Measurements from ENCODE around the gene SOST.

Gene SOST

GRCh38 chr17:43740541-43740940 is 18.1 kb downstream of the SOST start:
- no peak for DNase-seq

DNA sequence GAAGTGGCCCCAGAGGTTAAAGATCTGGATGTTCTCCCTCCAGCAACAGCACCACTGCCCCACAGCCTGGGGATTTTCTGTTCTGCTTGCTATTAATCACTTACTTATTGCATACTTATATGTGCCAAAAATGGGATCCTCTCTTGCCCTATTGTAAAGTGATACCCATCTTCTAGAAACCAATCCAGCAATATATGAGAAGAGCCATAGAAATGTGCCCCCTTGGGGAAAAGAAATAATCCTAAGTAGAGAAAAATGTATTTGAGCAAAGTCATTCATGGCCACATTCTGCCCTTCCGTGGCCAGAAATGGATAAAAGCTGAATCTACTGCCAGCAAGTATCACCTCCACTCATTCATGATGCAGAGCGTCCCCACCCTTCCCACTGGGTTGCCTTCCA is 20.9 kb downstream of the SOST start:
- DNase-seq, result no peak

GRCh38 chr17:43736389-43736788 is 22.2 kb downstream of the SOST start:
- DNase-seq, result no peak

- no peak for DNase-seq
Observed at GRCh38 chr17:43734376-43734775, 24.2 kb downstream of the SOST start.

DNA sequence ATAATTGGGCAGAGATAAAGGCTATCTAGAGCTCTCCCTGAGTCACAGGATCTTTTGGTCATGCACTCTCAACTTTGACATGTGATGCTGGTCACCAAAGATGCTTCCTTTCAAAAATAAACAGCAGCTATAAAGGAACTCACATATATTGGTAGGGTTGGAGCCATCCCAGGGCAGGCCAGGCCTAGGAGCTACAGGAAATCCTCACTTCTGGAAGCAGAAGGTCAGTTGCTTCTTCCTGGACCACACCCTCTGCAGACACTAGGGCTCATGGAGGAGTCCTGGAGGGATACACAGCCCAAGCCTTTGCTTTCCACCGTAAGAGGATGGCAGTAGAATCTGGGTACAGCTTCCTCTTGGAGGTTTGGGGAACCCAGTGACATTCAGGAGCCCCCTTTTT is 24.6 kb downstream of the SOST start:
- no peak for DNase-seq

DNA sequence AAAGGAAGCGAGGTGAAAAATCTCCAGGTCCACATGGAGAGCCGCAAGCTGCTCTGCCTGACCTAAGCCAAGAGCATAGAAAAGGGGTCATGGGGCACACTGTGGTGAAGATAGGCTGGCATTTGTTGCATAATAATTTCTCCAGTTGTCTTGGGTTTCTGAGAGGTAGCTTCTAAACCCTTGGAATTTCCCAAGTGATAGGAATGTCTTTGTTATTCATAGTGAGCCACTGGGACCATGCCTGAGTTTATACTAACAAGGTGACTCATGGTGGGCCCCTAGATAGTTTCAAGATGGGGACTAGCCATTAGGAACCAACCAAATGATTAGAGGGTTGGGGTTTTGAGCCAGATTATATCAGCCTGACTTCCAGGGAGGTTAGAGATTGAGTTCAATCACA is 25.6 kb downstream of the SOST start:
- DNase-seq, result no peak

DNA sequence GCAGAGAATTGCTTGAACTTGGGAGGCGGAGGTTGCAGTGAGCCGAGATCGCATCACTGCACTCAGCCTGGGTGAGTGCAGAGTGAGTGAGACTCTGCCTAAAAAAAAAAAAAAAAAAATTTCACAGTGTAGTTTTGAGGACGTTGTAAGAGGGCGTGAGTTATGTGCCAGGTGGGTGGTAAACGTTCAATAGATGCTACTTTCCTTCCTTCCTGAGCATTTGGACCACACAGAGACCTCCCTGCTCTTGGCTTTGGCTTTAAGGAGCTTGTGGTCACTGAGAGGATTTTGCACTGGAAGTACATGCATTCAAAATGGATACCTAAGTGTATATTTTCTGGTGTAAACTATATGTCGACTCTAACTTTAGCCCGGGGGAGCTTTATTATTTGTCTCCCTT is 30.5 kb downstream of the SOST start:
- DNase-seq, result no peak

DNA sequence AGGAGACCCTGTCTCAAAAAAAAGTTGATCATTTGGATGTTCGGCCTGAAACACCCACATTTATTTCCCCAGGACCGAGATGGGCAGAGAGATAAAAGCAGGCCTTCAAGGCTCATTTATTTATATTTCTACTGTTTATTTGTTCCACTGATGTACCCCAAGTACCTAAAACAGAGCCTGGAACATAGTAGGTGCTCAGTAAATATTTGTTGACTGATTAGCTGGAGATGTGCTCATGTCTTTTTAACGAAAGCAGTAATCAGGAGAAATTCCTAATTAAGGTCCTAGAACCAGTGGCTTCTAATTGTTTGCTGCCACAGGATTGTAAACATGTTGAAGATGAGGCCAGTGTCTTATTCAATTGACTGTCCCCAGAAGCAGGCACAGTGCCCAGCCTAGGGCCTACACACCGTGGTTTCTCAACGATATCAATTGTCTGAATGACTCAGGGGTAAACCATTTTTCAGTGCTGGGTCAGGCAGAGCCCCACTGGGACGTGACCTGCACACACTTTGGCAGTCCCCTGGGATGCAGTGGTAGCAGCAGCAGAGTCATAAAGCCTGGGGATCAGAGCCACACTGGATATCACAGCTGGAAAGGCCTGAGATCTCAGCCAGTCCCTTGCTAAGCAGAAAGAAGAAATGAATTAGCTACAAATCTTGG is 34.8 kb downstream of the SOST start:
- no peak for DNase-seq

DNA sequence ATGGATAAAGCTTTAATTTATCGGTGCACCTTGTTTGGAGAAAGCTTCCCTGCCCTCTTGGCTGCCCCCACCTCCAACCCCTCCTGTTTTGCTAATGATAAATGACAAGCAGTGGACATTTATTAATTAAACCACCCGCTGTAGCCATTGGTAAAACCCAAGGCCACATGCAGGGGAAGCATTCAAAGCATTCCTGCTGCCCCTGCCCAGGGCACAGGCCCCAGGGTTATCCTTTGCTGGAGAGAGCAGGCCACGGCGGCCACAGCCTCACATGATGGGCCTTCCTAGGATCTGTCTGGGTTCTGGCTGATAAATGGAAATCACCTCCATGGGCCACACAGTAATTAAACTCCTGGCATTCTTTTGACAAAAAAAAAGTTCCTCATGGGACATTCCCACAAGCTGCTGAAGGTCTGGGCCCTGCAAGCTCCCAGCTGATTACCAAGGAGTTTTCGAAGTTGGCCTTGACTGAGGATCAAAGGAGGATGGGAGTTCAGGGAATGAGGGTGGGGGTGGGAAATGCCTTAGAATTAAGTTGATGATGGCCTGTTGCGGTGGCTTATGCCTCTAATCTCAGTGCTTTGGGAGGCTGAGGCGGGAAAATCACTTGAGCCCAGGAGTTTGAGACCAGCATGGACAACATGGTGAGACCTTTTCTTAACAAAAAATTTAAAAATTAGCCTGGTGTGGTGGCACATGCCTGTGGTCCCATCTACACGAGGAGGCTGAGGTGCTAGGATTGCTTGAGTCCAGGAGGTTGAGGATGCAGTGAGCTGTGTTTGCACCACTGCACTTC is 35.5 kb downstream of the SOST start:
- no peak for DNase-seq

DNA sequence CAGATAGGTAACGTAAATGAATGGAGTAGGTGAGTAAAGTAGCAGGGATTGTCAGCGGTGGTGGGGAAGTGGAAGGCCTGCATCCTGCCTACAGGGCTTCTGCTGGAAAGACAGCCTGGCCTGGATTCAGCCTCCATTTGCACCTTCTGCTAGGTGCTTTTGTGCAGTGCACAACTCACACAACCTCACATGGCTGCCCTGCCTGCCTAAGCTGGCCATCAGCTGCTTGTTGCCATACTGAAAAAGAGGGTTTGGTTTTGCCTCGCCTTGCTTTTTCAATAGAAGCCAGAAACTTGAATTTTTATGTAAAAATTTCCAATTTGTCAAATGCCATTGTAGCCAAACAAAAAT is 36.3 kb downstream of the SOST start:
- DNase-seq, result no peak

DNA sequence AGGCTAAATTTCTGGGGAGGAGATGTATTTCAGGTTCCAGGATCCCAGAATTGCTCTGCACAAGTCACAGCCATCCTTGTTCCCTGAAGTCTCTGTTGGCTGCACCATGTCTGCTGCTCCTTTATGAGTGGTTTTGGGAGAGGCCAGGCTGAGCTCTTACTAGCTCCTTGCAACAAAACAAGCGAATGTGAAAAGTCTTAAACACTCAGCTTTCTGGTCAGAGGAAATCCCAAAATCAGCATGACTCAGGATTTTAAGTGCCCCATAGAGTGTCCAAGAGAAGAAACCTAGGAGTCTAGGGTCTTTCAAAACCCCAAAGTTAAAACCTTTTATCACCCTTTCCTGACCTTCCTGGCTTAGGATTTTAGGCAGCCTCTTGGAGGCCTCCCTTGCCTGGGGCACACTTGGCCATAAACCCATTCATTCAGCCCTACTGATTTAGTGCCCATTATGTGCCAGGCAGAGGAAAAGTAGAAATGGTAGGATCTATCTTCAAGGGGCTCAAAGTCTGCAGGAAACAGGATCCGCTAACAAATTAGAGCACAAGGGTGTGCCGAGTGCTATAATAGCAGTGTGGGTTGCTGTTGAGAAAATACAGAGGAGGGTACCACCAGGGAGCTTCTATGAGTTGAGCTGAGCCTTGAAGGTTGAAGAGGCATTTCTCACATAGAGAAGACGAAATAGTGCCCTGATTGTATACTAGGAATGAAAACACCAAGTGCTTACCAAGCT is 36.9 kb downstream of the SOST start:
- no peak for DNase-seq

GRCh38 chr17:43720311-43721060 is 38.1 kb downstream of the SOST start:
- DNase-seq, result no peak

GRCh38 chr17:43719578-43719977 is 39.0 kb downstream of the SOST start:
- no peak for DNase-seq

DNA sequence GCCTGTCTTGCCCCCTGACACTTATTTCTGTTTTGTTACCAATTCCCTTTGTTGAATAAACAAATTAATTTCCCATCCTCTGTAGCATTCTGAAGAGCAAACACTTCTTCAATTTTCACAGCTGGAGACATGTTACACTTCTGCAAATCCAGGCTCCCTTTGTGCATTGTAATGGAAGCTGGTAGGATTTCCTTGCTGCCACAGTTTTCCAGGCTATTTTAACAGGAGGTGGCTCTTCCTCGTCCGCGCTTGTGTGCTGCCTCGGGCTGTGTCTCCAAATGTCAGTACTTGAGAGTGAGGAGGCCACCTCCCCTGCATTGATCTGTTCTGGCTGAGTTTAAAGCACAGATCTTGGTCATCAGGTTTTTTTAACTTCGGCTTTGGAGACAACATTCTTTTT is 40.0 kb downstream of the SOST start:
- DNase-seq, result no peak

DNA sequence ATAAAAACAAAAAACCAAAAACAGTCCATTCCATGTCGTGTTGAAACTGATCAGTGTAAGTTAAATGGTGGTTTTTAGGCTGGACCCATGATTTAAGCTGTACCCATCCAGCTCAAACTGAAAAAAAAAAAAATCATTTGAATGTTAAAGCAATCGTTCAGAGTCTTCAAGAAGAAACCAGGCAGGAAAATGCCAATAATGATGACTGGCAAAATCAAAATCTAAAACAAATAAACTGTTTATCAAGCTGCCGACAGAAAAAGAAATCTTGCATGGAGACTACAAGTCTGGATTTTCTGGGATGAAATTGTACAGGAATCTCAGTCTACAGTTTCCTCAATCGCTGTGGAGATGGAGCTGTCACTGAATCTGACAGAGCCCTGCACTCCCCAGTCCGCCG is 40.7 kb downstream of the SOST start:
- DNase-seq, result no peak

DNA sequence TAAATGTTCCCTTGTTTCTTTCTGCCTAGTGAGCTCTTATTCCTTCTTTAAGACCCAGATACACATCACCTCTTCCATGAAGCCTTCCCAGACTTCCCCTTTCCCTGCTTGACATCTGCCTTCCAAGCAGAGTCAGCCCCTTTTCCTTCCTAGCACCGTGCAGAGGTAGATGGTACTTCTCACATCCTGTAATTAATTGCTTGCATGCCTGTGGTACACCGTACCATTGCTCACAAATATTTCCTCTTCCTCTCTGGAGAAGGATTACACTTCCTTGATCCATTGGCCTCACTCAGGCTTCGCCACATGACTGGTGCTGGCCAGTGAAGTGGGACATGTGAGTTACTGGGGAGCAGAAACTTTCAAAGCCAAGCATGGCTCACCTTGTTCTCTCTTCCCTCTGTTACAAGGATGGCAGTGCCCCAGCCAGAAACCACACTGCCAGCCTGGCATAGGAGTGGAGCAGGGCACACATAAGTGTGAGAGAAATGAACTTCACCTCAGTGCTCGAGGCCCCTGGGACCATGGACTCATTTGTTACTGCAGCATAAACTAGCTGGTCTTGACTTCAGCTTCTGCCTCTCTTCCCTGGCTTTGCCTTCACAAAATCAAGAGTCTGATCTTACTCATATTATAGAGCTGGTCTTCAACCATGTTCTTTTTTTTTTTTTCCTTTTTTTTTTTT is 44.0 kb downstream of the SOST start:
- DNase-seq, result no peak

GRCh38 chr17:43713494-43714162 is 45.0 kb downstream of the SOST start:
- DNase-seq, result no peak

DNA sequence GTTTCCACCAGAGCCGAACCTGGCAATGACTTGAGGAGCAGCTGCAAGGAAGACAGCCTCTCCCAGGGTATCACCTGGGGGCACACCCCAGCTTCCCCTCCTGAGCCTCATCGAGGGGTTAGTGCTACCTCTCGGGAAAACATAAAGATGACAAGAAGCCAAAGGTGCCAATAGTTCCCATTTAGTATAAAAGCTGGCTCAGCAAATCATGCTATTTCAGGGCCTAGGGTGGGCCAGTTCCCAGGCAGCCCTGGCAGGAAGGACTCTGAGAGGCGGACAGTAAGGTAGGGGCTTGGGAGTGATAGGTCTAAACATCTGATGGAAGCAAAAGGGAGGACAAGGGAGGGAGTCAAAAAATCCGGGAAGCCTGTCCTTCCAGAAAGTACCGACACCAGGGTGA is 46.2 kb downstream of the SOST start:
- no peak for DNase-seq

DNA sequence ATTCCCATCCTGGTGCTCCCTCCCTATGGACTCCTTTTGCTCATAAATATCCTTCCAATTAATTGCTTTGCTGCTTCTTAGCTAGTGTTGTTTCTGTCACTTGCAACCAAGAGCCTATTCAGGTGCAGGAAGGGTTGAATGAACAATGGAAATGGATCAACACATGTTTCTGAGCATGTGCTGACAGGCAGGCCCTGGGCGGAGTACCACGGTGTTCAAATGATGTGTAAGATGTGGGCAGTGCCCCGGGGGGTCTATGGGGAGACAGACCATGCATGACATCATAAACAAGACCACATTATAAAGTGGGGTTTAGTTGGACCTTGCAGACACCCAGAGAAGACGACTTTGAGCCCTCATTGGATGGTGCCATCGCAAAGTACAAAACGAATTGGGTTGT is 48.5 kb downstream of the SOST start:
- no peak for DNase-seq

DNA sequence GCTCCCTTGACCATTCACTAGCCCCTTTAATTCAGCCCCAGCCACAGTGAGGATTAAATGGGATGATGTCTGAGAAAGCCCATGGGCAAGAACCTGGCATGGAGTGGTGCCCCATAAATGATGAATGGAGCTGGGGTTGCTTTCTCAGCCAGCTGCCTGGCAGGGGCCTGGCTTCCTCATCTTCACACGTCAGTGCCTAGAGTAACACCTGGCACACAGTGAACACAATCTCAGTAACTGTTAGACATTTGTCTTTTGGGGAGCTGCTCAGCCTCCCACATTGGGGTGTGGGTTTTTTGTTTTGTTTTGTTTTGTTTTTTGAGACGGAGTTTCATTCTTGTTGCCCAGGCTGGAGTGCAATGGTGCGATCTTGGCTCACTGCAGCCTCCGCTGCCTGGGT is 49.4 kb downstream of the SOST start:
- no peak for DNase-seq

- no peak for DNase-seq
Observed at GRCh38 chr17:43707184-43707583, 51.4 kb downstream of the SOST start.

- no peak for DNase-seq
Observed at GRCh38 chr17:43706235-43706634, 52.4 kb downstream of the SOST start.

All from DMS 273 treated with DMSO at 0.1 percent for 48 hours (cell line).